NCI-H2171 (cell line): Measurements from ENCODE around the gene POTEJ.
"Not testable (repeated sequence)": the region's sequence is repeated elsewhere in the genome, so short reads cannot be mapped to it uniquely, and the experiment has no call there.

Source experiments
- DNase-seq: peaks from one replicate; lab custom pipeline; 2025; lab: John Stamatoyannopoulos, UW

POTEJ gene

DNA sequence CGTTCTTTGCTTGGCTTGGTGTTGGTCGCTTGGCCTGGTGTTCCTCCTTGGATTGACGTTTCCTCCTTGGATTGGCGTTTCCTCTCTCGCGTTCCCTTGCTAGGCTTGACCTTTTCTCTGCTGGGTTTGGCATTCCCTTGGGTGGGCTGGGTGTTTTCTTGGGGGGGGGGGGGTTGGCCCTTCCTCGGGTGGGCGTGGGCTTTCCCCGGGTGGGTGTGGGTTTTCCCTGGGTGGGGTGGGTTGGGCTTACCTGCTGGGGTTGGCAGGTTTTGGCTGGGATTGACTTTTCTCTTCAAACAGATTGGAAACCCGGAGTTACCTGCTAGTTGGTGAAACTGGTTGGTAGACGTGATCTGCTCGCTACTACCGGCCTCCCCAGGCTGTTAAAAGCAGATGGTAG is at the start of gene POTEJ:
Gene POTEJ (plus strand): TSS at position 301 of the 400 bp plus-strand sequence. CDS start 93 bp downstream, at position 394.
- DNase-seq = not testable (repeated sequence)

- DNase-seq = not testable (repeated sequence)
Measured at GRCh38 chr2:130566165-130566564, 45.1 kb upstream of the POTEJ start.

DNA sequence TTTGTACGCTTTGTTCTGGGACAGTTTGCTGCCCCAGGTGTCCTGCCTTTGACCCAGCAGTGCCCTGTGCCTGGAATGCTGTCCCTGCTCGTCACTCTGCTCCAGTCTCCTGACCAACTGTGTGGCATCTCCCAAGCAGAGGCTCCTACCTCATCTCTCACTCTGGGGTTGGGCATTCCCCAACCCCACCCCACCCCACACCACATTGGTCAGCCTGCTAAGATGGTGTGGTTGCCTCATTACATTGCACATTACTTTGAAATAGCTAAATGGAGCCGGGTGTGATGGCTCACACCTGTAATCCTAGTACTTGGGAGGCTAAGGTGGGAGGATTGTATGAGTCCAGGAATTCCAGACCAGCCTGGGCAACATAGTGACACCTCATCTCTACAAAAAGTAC is 39.3 kb upstream of the POTEJ start:
- not testable (repeated sequence) for DNase-seq

GRCh38 chr2:130574230-130574629 is 37.0 kb upstream of the POTEJ start:
- DNase-seq = not testable (repeated sequence)

DNA sequence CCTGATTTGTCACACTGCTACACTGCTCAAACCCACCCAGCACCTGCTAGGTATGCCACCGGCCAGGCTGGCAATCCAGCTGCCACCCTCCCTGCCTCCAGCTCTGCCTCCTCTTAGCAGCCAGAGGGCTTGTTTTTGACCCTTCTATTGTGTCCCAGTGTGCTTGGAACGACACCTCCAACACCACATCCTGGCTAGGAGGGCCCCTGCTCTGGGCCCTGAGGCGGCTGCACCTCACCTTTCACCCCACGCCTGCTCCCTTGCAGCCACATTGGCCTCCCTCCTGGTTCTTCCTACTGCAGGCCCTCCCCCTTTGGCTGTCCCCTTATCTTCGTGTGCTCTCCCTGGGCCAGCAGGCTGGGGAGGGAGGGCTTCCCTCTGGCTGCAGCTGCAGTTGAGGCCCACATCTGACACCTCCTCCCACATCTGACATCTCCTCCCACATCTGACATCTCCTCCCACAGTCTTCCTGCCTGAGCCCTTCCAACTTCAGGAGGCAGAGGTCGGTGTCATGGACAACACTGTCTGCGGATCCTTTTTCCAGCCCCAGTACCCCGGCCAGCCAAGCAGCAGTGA is 34.9 kb upstream of the POTEJ start:
- not testable (repeated sequence) for DNase-seq

- not testable (repeated sequence) for DNase-seq
Measured at GRCh38 chr2:130577559-130577958, 33.7 kb upstream of the POTEJ start.

DNA sequence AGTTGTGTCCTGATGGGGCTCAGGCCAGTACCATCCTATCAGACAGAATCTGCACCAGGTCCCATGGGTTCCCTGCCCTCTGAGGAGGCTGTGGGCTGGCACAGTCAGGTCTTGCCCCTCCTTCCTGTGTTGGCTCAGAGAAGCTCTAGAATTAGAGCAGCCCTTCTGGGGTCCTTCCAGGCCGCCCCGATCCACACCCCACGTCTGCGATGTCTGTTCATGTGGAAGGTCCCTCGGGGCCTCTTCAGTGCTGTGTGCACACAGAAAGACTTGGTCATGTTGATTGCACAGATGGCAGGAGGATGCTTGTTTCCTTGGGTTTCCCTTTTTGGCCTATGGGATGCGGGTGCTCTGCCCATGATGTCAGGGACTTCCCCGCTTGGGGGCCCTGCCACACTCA is 32.1 kb upstream of the POTEJ start:
- DNase-seq = not testable (repeated sequence)

- DNase-seq = not testable (repeated sequence)
Measured at GRCh38 chr2:130581491-130581890, 29.7 kb upstream of the POTEJ start.

DNA sequence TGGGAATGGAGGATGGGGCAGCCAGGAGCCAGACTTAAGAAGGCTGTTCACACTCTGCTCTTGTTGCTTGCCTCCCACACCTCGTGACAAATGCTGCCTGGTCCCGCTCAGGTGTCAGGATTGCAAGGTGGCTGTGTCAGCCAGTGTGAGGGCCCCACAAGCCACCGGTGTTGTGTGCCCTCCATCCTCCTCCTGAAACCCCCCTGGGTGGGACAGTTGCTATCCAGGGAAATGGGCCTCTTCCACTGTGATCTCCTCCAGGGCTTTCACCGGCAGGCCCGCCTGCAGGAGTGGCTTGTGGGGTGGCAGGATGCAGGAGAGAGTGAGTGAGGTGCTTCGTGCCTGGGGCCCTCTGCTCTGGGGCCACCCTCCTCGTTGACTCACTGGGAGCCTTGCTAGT is 28.3 kb upstream of the POTEJ start:
- DNase-seq = not testable (repeated sequence)

GRCh38 chr2:130583582-130583981 is 27.7 kb upstream of the POTEJ start:
- not testable (repeated sequence) for DNase-seq

DNA sequence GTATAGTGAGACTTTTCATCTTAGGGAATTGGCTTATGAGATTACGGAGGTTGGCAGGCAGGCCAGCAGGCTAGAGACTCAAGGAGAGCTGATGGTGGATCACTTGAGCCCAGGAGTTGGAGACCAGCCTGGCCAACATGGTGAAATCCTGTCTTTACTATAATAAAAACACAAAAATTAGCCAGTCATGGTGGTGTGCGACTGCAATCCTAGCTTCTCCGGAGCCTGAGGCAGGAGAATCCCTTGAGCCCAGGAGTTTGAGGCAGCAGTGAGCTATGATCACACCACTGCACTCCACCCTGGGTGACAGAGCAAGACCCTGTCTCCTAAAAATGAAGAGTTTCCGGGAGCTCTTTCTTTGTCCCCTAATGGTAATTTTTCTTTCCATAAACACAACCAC is 26.5 kb upstream of the POTEJ start:
- not testable (repeated sequence) for DNase-seq

DNA sequence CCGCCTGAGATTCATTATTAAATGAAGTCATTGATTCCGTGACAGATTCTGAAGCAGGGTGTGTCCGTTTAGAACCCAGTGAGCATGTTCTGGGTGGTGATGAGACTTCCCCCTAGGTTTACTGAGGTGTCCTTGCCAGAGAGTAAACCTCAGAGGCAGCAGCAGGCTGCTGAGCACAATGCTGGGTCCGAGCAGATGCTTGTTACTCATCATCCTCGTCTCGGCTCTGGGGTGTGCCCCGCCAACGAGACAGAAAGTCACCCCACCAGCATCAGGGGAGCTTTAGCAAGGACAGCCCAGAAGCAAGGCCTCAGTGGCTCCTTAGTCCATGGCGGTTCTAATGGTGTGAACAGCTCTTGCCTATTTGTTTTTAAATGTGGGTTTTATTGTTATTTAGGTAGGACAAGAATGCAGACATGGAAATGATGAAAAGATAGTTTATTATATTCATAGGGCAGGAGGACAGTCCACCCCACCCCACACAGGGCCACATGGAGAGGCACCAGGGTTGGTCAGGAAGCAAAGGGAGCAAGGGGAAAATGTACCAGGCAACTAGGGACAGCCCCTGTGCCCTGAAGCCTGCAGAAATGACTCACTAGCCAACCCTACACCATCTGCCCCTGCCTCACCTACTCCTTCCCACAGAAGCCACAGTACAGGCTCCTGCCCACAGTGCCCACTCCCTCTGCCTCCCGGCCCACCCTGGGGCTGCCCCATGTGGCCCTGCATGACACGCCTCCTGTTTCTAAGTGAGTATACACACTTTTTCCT is 22.4 kb upstream of the POTEJ start:
- not testable (repeated sequence) for DNase-seq

GRCh38 chr2:130590170-130590841 is 20.9 kb upstream of the POTEJ start:
- DNase-seq = not testable (repeated sequence)

GRCh38 chr2:130590842-130591359 is 20.3 kb upstream of the POTEJ start:
- not testable (repeated sequence) for DNase-seq

DNA sequence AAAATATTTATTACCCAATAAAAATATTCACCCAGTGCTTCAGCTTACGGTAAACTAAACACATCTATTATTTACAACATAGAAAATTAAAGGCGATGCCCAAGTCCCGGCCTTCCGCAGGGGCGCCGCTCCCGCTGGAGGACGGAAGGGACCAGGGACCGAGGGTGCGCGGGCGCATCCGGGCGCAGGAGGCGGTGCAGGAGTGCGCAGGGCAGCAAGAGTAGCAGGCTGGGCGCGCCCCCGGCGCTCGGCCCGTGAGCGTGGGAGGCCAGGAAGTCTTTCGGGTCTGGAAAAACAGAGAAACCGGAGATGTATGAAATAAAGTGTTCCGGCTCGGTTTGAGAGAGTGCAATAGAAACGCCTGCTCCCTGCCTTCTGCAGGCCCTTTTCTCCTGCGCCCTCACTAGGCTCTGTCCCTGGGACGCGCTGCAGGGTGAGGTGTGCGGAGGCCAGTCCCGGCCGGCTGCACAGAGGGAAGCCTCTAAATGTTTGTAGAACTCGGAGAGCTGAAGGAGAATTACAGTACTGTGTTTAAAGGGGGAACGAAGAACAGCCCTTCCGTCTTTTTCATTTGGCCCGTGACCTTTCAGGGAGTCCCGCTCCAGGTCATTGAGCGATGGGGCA is 18.3 kb upstream of the POTEJ start:
- DNase-seq = not testable (repeated sequence)

DNA sequence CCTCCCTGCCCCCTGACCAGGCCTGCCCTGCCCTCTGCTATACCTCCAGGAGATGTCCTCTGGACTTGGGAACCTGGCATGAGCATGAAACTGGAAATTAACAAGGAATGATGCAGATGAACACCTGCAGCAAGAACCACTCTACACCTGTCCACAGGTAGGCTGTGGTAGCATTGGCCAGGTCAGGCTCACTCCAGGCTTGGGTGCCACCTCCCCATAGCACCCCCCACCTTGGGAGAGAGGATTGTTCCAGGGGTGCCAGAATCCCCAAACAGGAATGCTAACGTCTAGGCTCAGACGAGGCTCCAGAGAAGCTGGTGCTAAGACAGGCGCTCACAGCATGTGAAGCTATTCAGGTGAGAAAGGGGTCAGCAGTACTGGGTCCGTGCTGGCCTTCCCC is 17.2 kb upstream of the POTEJ start:
- DNase-seq = not testable (repeated sequence)

DNA sequence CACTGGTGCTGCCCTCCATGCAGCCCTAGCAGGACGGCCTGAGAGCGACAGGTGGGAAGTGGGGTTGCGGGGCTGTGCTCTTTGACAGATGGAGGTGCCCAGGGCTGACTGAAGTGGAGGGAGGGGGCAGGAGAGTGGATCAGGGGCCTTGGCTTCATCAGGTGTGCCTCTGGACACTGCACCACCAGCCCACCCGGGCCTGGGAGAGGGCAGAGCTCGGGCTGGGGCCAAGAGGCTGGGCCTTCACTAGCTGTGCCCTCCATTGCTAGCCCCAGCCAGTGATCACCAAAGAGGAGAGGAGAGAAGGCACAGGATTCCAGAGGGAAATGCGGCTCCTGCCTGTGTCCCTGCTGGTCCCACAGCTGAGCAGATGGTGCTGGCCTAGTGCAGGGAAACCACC is 14.5 kb upstream of the POTEJ start:
- not testable (repeated sequence) for DNase-seq

GRCh38 chr2:130597994-130598393 is 13.2 kb upstream of the POTEJ start:
- not testable (repeated sequence) for DNase-seq

DNA sequence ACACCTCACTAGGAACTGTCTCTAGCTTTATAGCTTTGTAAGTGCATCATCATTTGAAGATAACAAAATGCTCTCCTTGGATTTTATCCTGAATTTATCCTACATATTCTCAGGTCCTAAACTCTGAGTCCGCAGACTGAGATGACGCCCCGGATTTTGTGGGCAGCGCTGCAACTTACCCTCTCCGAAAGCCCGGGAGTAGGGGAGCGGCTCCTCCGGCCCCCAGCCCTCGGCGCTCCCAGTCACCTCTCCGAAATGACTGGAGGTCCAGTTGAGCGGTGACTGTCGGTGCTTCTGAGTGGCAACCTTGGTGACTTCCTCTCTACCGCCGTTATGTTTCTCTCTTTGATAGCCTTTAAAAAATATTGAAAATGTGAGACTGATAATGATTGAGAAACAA is 12.8 kb upstream of the POTEJ start:
- DNase-seq = not testable (repeated sequence)

GRCh38 chr2:130599393-130599792 is 11.8 kb upstream of the POTEJ start, which contains the start of gene CFC1:
Gene CFC1 (minus strand): TSS chr2:130599575. CDS start chr2:130599287, 288 bp downstream.
- not testable (repeated sequence) for DNase-seq

GRCh38 chr2:130599926-130600325 is 11.3 kb upstream of the POTEJ start:
- not testable (repeated sequence) for DNase-seq
